ENCODE results near the gene CXorf58. TPM values are rescaled to one million over a fixed set of nuclear protein-coding genes. Genes with fewer than 3 reads are reported as not detected.

Gene CXorf58
- total RNA-seq, 1 donor from 2014 or later = not detected

- Histone ChIP-seq H3K4me3 (no peak overlapping the region), H3K4me1 (no peaks in the 10 kb centered on the region), H3K27ac (no peak overlapping the region), H3K27me3 (no peaks in the 10 kb centered on the region), H3K9me3 (no peaks in the 10 kb centered on the region), H3K36me3 (no peaks in the 10 kb centered on the region)
- TF ChIP-seq CTCF (IDR thresholded peaks at IDR 0.05) (no peak), POLR2AphosphoS5 (IDR thresholded peaks at IDR 0.05; ENCODE audit: insufficient read depth in 1 of 2, low read depth in 1 of 2) (no peak), POLR2A (IDR thresholded peaks at IDR 0.05) (no peak)
- intact Hi-C loops (cut with DNase I) = no loop called here
- DNase-seq (ENCODE audit: extremely low spot score in 2 of 2) = no peak
Observed at GRCh38 chrX:23952391-23952790, 44.6 kb downstream of the CXorf58 start.

GRCh38 chrX:23952984-23953907, 45.4 kb downstream of the CXorf58 start:
- no peak for DNase-seq (ENCODE audit: extremely low spot score in 2 of 2)
- Histone ChIP-seq H3K4me1 (no peaks in the 10 kb centered on the region), H3K27me3 (no peaks in the 10 kb centered on the region), H3K9me3 (no peaks in the 10 kb centered on the region), H3K27ac (no peak overlapping the region), H3K36me3 (no peaks in the 10 kb centered on the region), H3K4me3 (no peak overlapping the region)
- intact Hi-C loops (cut with DNase I) = no loop called here
- TF ChIP-seq CTCF (IDR thresholded peaks at IDR 0.05) (no peak), POLR2A (IDR thresholded peaks at IDR 0.05) (no peak), POLR2AphosphoS5 (IDR thresholded peaks at IDR 0.05; ENCODE audit: insufficient read depth in 1 of 2, low read depth in 1 of 2) (no peak)

- Histone ChIP-seq H3K27ac (no peak overlapping the region), H3K27me3 (no peaks in the 10 kb centered on the region), H3K36me3 (no peaks in the 10 kb centered on the region), H3K4me3 (no peak overlapping the region), H3K4me1 (no peaks in the 10 kb centered on the region), H3K9me3 (no peaks in the 10 kb centered on the region)
- intact Hi-C loops (cut with DNase I) = no loop called here
- no peak for DNase-seq (ENCODE audit: extremely low spot score in 2 of 2)
- no peak for TF ChIP-seq CTCF (IDR thresholded peaks at IDR 0.05)
- no peak for TF ChIP-seq POLR2AphosphoS5 (IDR thresholded peaks at IDR 0.05; ENCODE audit: insufficient read depth in 1 of 2, low read depth in 1 of 2)
- no peak for TF ChIP-seq POLR2A (IDR thresholded peaks at IDR 0.05)
Observed at GRCh38 chrX:23953908-23954269, 46.1 kb downstream of the CXorf58 start.

GRCh38 chrX:23954396-23954795, 46.6 kb downstream of the CXorf58 start:
- intact Hi-C loops (cut with DNase I) = no loop called here
- Histone ChIP-seq H3K4me1 (no peaks in the 10 kb centered on the region), H3K36me3 (no peaks in the 10 kb centered on the region), H3K27ac (no peak overlapping the region), H3K27me3 (no peaks in the 10 kb centered on the region), H3K4me3 (no peak overlapping the region), H3K9me3 (no peaks in the 10 kb centered on the region)
- TF ChIP-seq POLR2A (IDR thresholded peaks at IDR 0.05) = no peak
- no peak for TF ChIP-seq POLR2AphosphoS5 (IDR thresholded peaks at IDR 0.05; ENCODE audit: insufficient read depth in 1 of 2, low read depth in 1 of 2)
- no peak for TF ChIP-seq CTCF (IDR thresholded peaks at IDR 0.05)
- DNase-seq (ENCODE audit: extremely low spot score in 2 of 2) = no peak

- H3K36me3 ChIP-seq = no peaks in the 10 kb centered on the region
- no peaks in the 10 kb centered on the region for H3K9me3 ChIP-seq
- no peaks in the 10 kb centered on the region for H3K4me1 ChIP-seq
- H3K4me3 ChIP-seq = no peak overlapping the region
- no peak overlapping the region for H3K27ac ChIP-seq
- no peaks in the 10 kb centered on the region for H3K27me3 ChIP-seq
- TF ChIP-seq POLR2AphosphoS5 (IDR thresholded peaks at IDR 0.05; ENCODE audit: insufficient read depth in 1 of 2, low read depth in 1 of 2) (no peak), POLR2A (IDR thresholded peaks at IDR 0.05) (no peak), CTCF (IDR thresholded peaks at IDR 0.05) (no peak)
- intact Hi-C loops (cut with DNase I) = no loop called here
- no peak for DNase-seq (ENCODE audit: extremely low spot score in 2 of 2)
Observed at GRCh38 chrX:23959781-23960180, 52.0 kb downstream of the CXorf58 start.

Data from vagina (tissue), 2 donors.